HG02973 (cell line): ENCODE measurements around the gene ACTN2.
A peak's percentile ranks its signal among the peaks of the same experiment; 100 is the strongest.

Experiments used
- ATAC-seq: cut with Tn5 transposase; IDR thresholded peaks from one replicate; pipeline ENCODE4 v1.9.1; 2021; ENCODE audit warnings: moderate library complexity; ENCODE audit not compliant: unreplicated experiment

ACTN2 gene

GRCh38 chr1:236765831-236766230 is 79.5 kb downstream of the ACTN2 start:
- ATAC-seq, result no peak

GRCh38 chr1:236766506-236766905 is 80.2 kb downstream of the ACTN2 start:
- ATAC-seq, result no peak

- ATAC-seq, result no peak
Measured at GRCh38 chr1:236767276-236767675, 81.0 kb downstream of the ACTN2 start.

GRCh38 chr1:236768601-236769000 is 82.3 kb downstream of the ACTN2 start:
- no peak for ATAC-seq

GRCh38 chr1:236773919-236774318 is 87.6 kb downstream of the ACTN2 start:
- no peak for ATAC-seq

- ATAC-seq, result no peak
Measured at GRCh38 chr1:236774926-236775325, 88.6 kb downstream of the ACTN2 start.

- no peak for ATAC-seq
Measured at GRCh38 chr1:236779312-236779711, 93.0 kb downstream of the ACTN2 start.

- ATAC-seq, result no peak
Measured at GRCh38 chr1:236785477-236785876, 99.2 kb downstream of the ACTN2 start.

GRCh38 chr1:236786453-236786852 is 100.2 kb downstream of the ACTN2 start:
- ATAC-seq, result no peak

- ATAC-seq, result no peak
Measured at GRCh38 chr1:236794585-236795034, 108.3 kb downstream of the ACTN2 start.

GRCh38 chr1:236795035-236795756 is 108.9 kb downstream of the ACTN2 start, which contains the start of gene MTR:
TSS of gene MTR (plus strand) at chr1:236795292. CDS start at chr1:236795704, 412 bp downstream.
- peak; percentile 98 for ATAC-seq

GRCh38 chr1:236795757-236796667 is 109.7 kb downstream of the ACTN2 start:
- peak; percentile 31 for ATAC-seq

GRCh38 chr1:236799001-236799400 is 112.7 kb downstream of the ACTN2 start:
- ATAC-seq, result no peak

- ATAC-seq, result no peak
Measured at GRCh38 chr1:236800002-236800620, 113.8 kb downstream of the ACTN2 start.

- ATAC-seq, result no peak
Measured at GRCh38 chr1:236800623-236801022, 114.3 kb downstream of the ACTN2 start.

- ATAC-seq, result no peak
Measured at GRCh38 chr1:236802264-236802663, 116.0 kb downstream of the ACTN2 start.

- ATAC-seq, result no peak
Measured at GRCh38 chr1:236806634-236807033, 120.3 kb downstream of the ACTN2 start.

GRCh38 chr1:236808005-236808404 is 121.7 kb downstream of the ACTN2 start:
- no peak for ATAC-seq

- no peak for ATAC-seq
Measured at GRCh38 chr1:236808564-236809130, 122.3 kb downstream of the ACTN2 start.

- ATAC-seq, result no peak
Measured at GRCh38 chr1:236809148-236809547, 122.8 kb downstream of the ACTN2 start.

- no peak for ATAC-seq
Measured at GRCh38 chr1:236810018-236810417, 123.7 kb downstream of the ACTN2 start.
